TTC549 (cell line): ENCODE measurements around the gene NPR1.
"Not testable (repeated sequence)": the region's sequence is repeated elsewhere in the genome, so short reads cannot be mapped to it uniquely, and the experiment has no call there.

Source experiments
- FAIRE-seq: peaks from 2 replicates; lab custom pipeline; 2012; peaks lifted over from hg19 to GRCh38; lab: Jason Lieb, UNC

Gene NPR1

GRCh38 chr1:153649863-153650235, 28.6 kb upstream of the NPR1 start:
- FAIRE-seq, result no peak

GRCh38 chr1:153651771-153652170, 26.7 kb upstream of the NPR1 start:
- no peak for FAIRE-seq

GRCh38 chr1:153652805-153653500, 25.5 kb upstream of the NPR1 start:
- FAIRE-seq, result no peak

- no peak for FAIRE-seq
These were observed 23.2 kb upstream of the NPR1 start for GRCh38 chr1:153655333-153655732.

- FAIRE-seq, result peak; percentile 93
These were observed 19.9 kb upstream of the NPR1 start, which contains the start of gene SNAPIN for GRCh38 chr1:153658400-153659174. Gene SNAPIN (plus strand): TSS chr1:153658703. CDS start chr1:153658744, 41 bp downstream.

GRCh38 chr1:153659175-153659534, 19.3 kb upstream of the NPR1 start:
- FAIRE-seq, result no peak

GRCh38 chr1:153659656-153660055, 18.8 kb upstream of the NPR1 start:
- no peak for FAIRE-seq

GRCh38 chr1:153661111-153661708, 17.3 kb upstream of the NPR1 start:
- FAIRE-seq, result peak; percentile 29

- no peak for FAIRE-seq
These were observed 16.2 kb upstream of the NPR1 start for GRCh38 chr1:153662269-153662668.

GRCh38 chr1:153663211-153663610, 15.3 kb upstream of the NPR1 start:
- no peak for FAIRE-seq

- FAIRE-seq, result no peak
These were observed 11.0 kb upstream of the NPR1 start for GRCh38 chr1:153667439-153667838.

GRCh38 chr1:153668672-153669071, 9.8 kb upstream of the NPR1 start:
- FAIRE-seq, result not testable (repeated sequence)

- FAIRE-seq, result no peak
These were observed 8.9 kb upstream of the NPR1 start for GRCh38 chr1:153669606-153670005.

GRCh38 chr1:153670257-153670858, 8.1 kb upstream of the NPR1 start:
- no peak for FAIRE-seq

GRCh38 chr1:153670859-153671627, 7.4 kb upstream of the NPR1 start, which contains the start of gene ILF2:
Gene ILF2 (minus strand): TSS chr1:153670993. CDS start chr1:153670922, 71 bp downstream.
- peak; percentile 100 for FAIRE-seq

- FAIRE-seq, result not testable (repeated sequence)
These were observed 6.7 kb upstream of the NPR1 start for GRCh38 chr1:153671628-153672353.

GRCh38 chr1:153673511-153673910, 5.0 kb upstream of the NPR1 start:
- no peak for FAIRE-seq

GRCh38 chr1:153677718-153678518, 570 bp upstream of the NPR1 start:
- peak; percentile 60 for FAIRE-seq

GRCh38 chr1:153679337-153680119, 1.0 kb downstream of the NPR1 start:
- no peak for FAIRE-seq

GRCh38 chr1:153680120-153680403, 1.6 kb downstream of the NPR1 start:
- no peak for FAIRE-seq
